ENCODE results near the gene OR2H2. TPM values are rescaled to one million over a fixed set of nuclear protein-coding genes. Genes with fewer than 3 reads are reported as not detected.

The OR2H2 gene
- polyA plus RNA-seq, 2 of the 4 experiments (the other 2 are of a cell fraction): not detected

- H3K27ac ChIP-seq: no peak overlapping the region
- 89% methylated on average over 6 of the region's 6 CpGs for WGBS (ENCODE audit: missing lambda C conversion rate)
- no peak overlapping the region for H3K4me3 ChIP-seq
- H3K4me2 ChIP-seq: no peak overlapping the region
- ChIA-PET POLR2A (no interaction called here), CTCF (interaction anchor here (1.4 kb wide), 1 partner anchor 15 kb away, joined by 4 read pairs; no protein-coding TSS in a partner anchor)
- TF ChIP-seq HOXB5 (CRISPR knock-in tag; IDR thresholded peaks at IDR 0.05) (no peak), EP300 (IDR thresholded peaks at IDR 0.05) (no peak)
- DNase-seq (ENCODE audit: low read depth in 1 of 2, low spot score in 1 of 2): no peak
- H3K9me3 ChIP-seq: no peaks in the 10 kb centered on the region
- no peaks in the 10 kb centered on the region for H3K4me1 ChIP-seq
- ATAC-seq: no peak
- FAIRE-seq: no peak
Measured at GRCh38 chr6:29596381-29596900, 11.5 kb downstream of the OR2H2 start.

- FAIRE-seq (no peak), ATAC-seq (no peak), DNase-seq (ENCODE audit: low read depth in 1 of 2, low spot score in 1 of 2) (no peak)
- no peak overlapping the region for H3K4me3 ChIP-seq
- ChIA-PET CTCF (no interaction called here), POLR2A (no interaction called here)
- no peaks in the 10 kb centered on the region for H3K4me1 ChIP-seq
- H3K9me3 ChIP-seq: no peaks in the 10 kb centered on the region
- WGBS (ENCODE audit: missing lambda C conversion rate): 59% methylated on average over 2 of the region's 2 CpGs
- no peak overlapping the region for H3K4me2 ChIP-seq
- TF ChIP-seq BCL3 (IDR thresholded peaks at IDR 0.05) (no peak), HOXB5 (CRISPR knock-in tag; IDR thresholded peaks at IDR 0.05) (no peak), KDM1A (IDR thresholded peaks at IDR 0.05; ENCODE audit: low read depth) (no peak), EP300 (IDR thresholded peaks at IDR 0.05) (no peak), RFX5 (IDR thresholded peaks at IDR 0.05) (no peak), FOXS1 (CRISPR knock-in tag; IDR thresholded peaks at IDR 0.05) (no peak), CHD2 (IDR thresholded peaks at IDR 0.05; ENCODE audit: low read length, partially characterized antibody) (no peak), TP53 (CRISPR knock-in tag; IDR thresholded peaks at IDR 0.05) (no peak), EHF (CRISPR knock-in tag; IDR thresholded peaks at IDR 0.05) (no peak), MYC (IDR thresholded peaks at IDR 0.05; ENCODE audit: borderline replicate concordance, low read length) (no peak), ELK1 (IDR thresholded peaks at IDR 0.05; ENCODE audit: low read depth, low read length) (no peak), BHLHE40 (IDR thresholded peaks at IDR 0.05; ENCODE audit: low read depth, low read length) (no peak), ZC3H11A (IDR thresholded peaks at IDR 0.05) (no peak), NPAS2 (CRISPR knock-in tag; IDR thresholded peaks at IDR 0.05; ENCODE audit: borderline replicate concordance) (no peak), JUN (IDR thresholded peaks at IDR 0.05) (no peak)
- no peak overlapping the region for H3K27ac ChIP-seq
Measured at GRCh38 chr6:29597184-29597583, 12.3 kb downstream of the OR2H2 start.

GRCh38 chr6:29598172-29598747 is 13.3 kb downstream of the OR2H2 start:
- FAIRE-seq (no peak), ATAC-seq (no peak), DNase-seq (ENCODE audit: low read depth in 1 of 2, low spot score in 1 of 2) (no peak)
- POLR2A ChIA-PET: no interaction called here
- WGBS (ENCODE audit: missing lambda C conversion rate): 73% methylated on average over 1 of the region's 2 CpGs
- CTCF ChIA-PET: no interaction called here
- H3K9me3 ChIP-seq: no peaks in the 10 kb centered on the region
- no peak for TF ChIP-seq SMC3 (IDR thresholded peaks at IDR 0.05)
- TF ChIP-seq PBX3 (IDR thresholded peaks at IDR 0.05): no peak
- no peak for TF ChIP-seq FOSL2 (IDR thresholded peaks at IDR 0.05)
- TF ChIP-seq FOSL2 (CRISPR knock-in tag; IDR thresholded peaks at IDR 0.05): no peak
- no peak for TF ChIP-seq E2F6 (IDR thresholded peaks at IDR 0.05; ENCODE audit: borderline replicate concordance, low read depth)
- TF ChIP-seq JUN (IDR thresholded peaks at IDR 0.05): no peak
- no peak for TF ChIP-seq KDM5A (IDR thresholded peaks at IDR 0.05)
- no peak for TF ChIP-seq SREBF2 (IDR thresholded peaks at IDR 0.05)
- no peak for TF ChIP-seq ZNF302 (CRISPR knock-in tag; IDR thresholded peaks at IDR 0.05)
- no peak for TF ChIP-seq CEBPB (IDR thresholded peaks at IDR 0.05)
- no peak for TF ChIP-seq BCL3 (IDR thresholded peaks at IDR 0.05)
- no peak for TF ChIP-seq CHD4 (IDR thresholded peaks at IDR 0.05; ENCODE audit: borderline replicate concordance)
- no peak for TF ChIP-seq BHLHE40 (IDR thresholded peaks at IDR 0.05; ENCODE audit: low read depth, low read length)
- no peak for TF ChIP-seq HOXA7 (CRISPR knock-in tag; IDR thresholded peaks at IDR 0.05)
- H3K27ac ChIP-seq: no peak overlapping the region
- no peaks in the 10 kb centered on the region for H3K4me1 ChIP-seq
- no peak overlapping the region for H3K4me2 ChIP-seq
- no peak overlapping the region for H3K4me3 ChIP-seq

Data from A549 (cell line).